ENCODE data around the gene DNAJA3. TPM values are rescaled to one million over a fixed set of nuclear protein-coding genes. Genes with fewer than 3 reads are reported as not detected.

DNAJA3 gene
- total RNA-seq = 36.1 TPM
- long read RNA-seq, transcript DNAJA3-201 (12 exons, 2,763 nt) = minor isoform, 17 of 102 reads
- long read RNA-seq, transcript DNAJA3-202 (11 exons, 2,591 nt) = major isoform, 63 of 102 reads
- long read RNA-seq, partial matches to known transcripts = 7 of 102 reads
- long read RNA-seq, other reads (novel, unspliced or antisense) = 14 of 102 reads

DNA sequence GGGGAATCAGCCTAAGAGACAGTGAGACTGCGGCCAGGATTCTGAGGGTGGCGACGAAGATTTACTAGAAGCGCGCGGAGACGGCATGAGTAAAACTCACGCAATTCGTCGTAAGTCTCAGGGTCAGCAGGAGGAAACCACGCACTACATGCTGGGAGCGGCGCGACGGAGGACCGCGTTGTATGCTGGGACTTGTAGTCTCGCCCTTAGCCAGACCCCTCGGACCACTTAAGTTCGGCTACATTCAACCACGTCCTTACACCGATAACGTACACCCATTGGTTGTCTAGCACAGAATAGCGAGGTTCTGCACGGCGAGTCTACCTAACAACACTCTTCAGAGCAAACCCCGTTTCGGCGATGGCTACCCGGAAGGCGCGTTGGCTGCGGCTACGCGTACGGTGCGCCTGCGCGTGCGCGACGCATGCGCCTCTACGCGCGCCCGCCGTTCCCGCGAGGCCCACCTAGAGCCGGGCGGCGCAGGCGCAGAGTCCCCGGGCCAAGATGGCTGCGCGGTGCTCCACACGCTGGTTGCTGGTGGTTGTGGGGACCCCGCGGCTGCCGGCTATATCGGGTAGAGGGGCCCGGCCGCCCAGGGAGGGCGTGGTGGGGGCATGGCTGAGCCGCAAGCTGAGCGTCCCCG lies at the start of gene DNAJA3:
TSS of gene DNAJA3 (plus strand) at position 491 of the 643 bp plus-strand sequence. CDS start at position 505, 14 bp downstream.
- ATAC-seq (peak; percentile 98), DNase-seq (peak; percentile 97)
- Histone ChIP-seq H3K27me3 (no peaks in the 10 kb centered on the region), H3K36me3 (no peaks in the 10 kb centered on the region), H3K27ac (peak within 1 kb of the TSS; percentile 98), H3K4me3 (peak within 1 kb of the TSS; percentile 97), H3K9me3 (no peaks in the 10 kb centered on the region), H3K4me1 (peaks cover 13% of the 10 kb centered on the region)
- TF ChIP-seq, protein P1, sequence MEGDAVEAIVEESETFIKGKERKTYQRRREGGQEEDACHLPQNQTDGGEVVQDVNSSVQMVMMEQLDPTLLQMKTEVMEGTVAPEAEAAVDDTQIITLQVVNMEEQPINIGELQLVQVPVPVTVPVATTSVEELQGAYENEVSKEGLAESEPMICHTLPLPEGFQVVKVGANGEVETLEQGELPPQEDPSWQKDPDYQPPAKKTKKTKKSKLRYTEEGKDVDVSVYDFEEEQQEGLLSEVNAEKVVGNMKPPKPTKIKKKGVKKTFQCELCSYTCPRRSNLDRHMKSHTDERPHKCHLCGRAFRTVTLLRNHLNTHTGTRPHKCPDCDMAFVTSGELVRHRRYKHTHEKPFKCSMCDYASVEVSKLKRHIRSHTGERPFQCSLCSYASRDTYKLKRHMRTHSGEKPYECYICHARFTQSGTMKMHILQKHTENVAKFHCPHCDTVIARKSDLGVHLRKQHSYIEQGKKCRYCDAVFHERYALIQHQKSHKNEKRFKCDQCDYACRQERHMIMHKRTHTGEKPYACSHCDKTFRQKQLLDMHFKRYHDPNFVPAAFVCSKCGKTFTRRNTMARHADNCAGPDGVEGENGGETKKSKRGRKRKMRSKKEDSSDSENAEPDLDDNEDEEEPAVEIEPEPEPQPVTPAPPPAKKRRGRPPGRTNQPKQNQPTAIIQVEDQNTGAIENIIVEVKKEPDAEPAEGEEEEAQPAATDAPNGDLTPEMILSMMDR (IDR thresholded peaks at IDR 0.05) = no peak
- intact Hi-C loops (cut with DNase I) = no loop called here

GRCh38 chr16:4376126-4376892 lies 49.4 kb upstream of the DNAJA3 start:
- Histone ChIP-seq H3K36me3 (peaks cover 13% of the 10 kb centered on the region), H3K27ac (peak overlapping the region; percentile 82), H3K27me3 (no peaks in the 10 kb centered on the region), H3K4me3 (peak overlapping the region; percentile 29), H3K9me3 (no peaks in the 10 kb centered on the region), H3K4me1 (peaks cover 60% of the 10 kb centered on the region)
- intact Hi-C loops (cut with DNase I) = no loop called here
- TF ChIP-seq, protein P1 (IDR thresholded peaks at IDR 0.05) = no peak
- DNase-seq (peak; percentile 94), ATAC-seq (peak; percentile 64)

- H3K36me3 ChIP-seq = peaks cover 19% of the 10 kb centered on the region
- TF ChIP-seq, protein P1 (IDR thresholded peaks at IDR 0.05) = no peak
- intact Hi-C loops (cut with DNase I) = no loop called here
- peak overlapping the region; percentile 82 for H3K27ac ChIP-seq
- no peaks in the 10 kb centered on the region for H3K9me3 ChIP-seq
- H3K4me3 ChIP-seq = no peak overlapping the region
- peaks cover 57% of the 10 kb centered on the region for H3K4me1 ChIP-seq
- ATAC-seq = no peak
- no peak for DNase-seq
- no peaks in the 10 kb centered on the region for H3K27me3 ChIP-seq
Measured at GRCh38 chr16:4376893-4377572, 48.6 kb upstream of the DNAJA3 start.

- Histone ChIP-seq H3K36me3 (peaks cover 26% of the 10 kb centered on the region), H3K9me3 (no peaks in the 10 kb centered on the region), H3K4me3 (no peak overlapping the region), H3K27ac (peak overlapping the region; percentile 36), H3K27me3 (no peaks in the 10 kb centered on the region), H3K4me1 (peaks cover 51% of the 10 kb centered on the region)
- TF ChIP-seq, protein P1 (IDR thresholded peaks at IDR 0.05) = no peak
- ATAC-seq (no peak), DNase-seq (no peak)
- intact Hi-C loops (cut with DNase I) = no loop called here
Measured at GRCh38 chr16:4377573-4378154, 48.0 kb upstream of the DNAJA3 start.

GRCh38 chr16:4378161-4378666 lies 47.5 kb upstream of the DNAJA3 start:
- H3K4me1 ChIP-seq = peaks cover 45% of the 10 kb centered on the region
- peaks cover 31% of the 10 kb centered on the region for H3K36me3 ChIP-seq
- no peaks in the 10 kb centered on the region for H3K27me3 ChIP-seq
- DNase-seq (no peak), ATAC-seq (no peak)
- TF ChIP-seq, protein P1 (IDR thresholded peaks at IDR 0.05) = no peak
- H3K27ac ChIP-seq = peak overlapping the region; percentile 36
- intact Hi-C loops (cut with DNase I) = no loop called here
- H3K4me3 ChIP-seq = no peak overlapping the region
- no peaks in the 10 kb centered on the region for H3K9me3 ChIP-seq

Data from upper lobe of right lung (tissue), 1 donor.